ENCODE measurements around the gene MYF5. TPM values are rescaled to one million over a fixed set of nuclear protein-coding genes. Genes with fewer than 3 reads are reported as not detected.

The MYF5 gene
- total RNA-seq, 2 experiments from 2014 or later: not detected

GRCh38 chr12:80712866-80713265 lies 3.8 kb upstream of the MYF5 start:
- peaks cover 54% of the 10 kb centered on the region for H3K27me3 Mint-ChIP-seq
- no peaks in the 10 kb centered on the region for H3K36me3 Mint-ChIP-seq
- ATAC-seq (ENCODE audit: low read depth) (no peak), DNase-seq (no peak)
- H3K4me1 Mint-ChIP-seq: peaks cover 4% of the 10 kb centered on the region
- H3K4me3 Mint-ChIP-seq: no peak overlapping the region
- no peak overlapping the region for H3K27ac Mint-ChIP-seq
- POLR2A ChIA-PET: no interaction called here
- H3K9me3 Mint-ChIP-seq: no peaks in the 10 kb centered on the region

- peaks cover 52% of the 10 kb centered on the region for H3K27me3 Mint-ChIP-seq
- DNase-seq (no peak), ATAC-seq (ENCODE audit: low read depth) (no peak)
- H3K9me3 Mint-ChIP-seq: no peaks in the 10 kb centered on the region
- H3K4me3 Mint-ChIP-seq: no peak overlapping the region
- H3K27ac Mint-ChIP-seq: no peak overlapping the region
- no peaks in the 10 kb centered on the region for H3K36me3 Mint-ChIP-seq
- POLR2A ChIA-PET: no interaction called here
- H3K4me1 Mint-ChIP-seq: peaks cover 3% of the 10 kb centered on the region
These were observed 3.3 kb upstream of the MYF5 start for GRCh38 chr12:80713419-80713818.

- POLR2A ChIA-PET: no interaction called here
- Mint-ChIP-seq H3K9me3 (no peaks in the 10 kb centered on the region), H3K4me3 (no peak overlapping the region), H3K27me3 (peaks cover 46% of the 10 kb centered on the region), H3K27ac (no peak overlapping the region), H3K4me1 (no peaks in the 10 kb centered on the region), H3K36me3 (no peaks in the 10 kb centered on the region)
- DNase-seq: no peak
- ATAC-seq (ENCODE audit: low read depth): no peak
These were observed 2.7 kb upstream of the MYF5 start for GRCh38 chr12:80714055-80714454.

- ATAC-seq (ENCODE audit: low read depth): no peak
- Mint-ChIP-seq H3K4me1 (no peaks in the 10 kb centered on the region), H3K27ac (no peak overlapping the region), H3K9me3 (no peaks in the 10 kb centered on the region), H3K4me3 (no peak overlapping the region), H3K27me3 (peaks cover 38% of the 10 kb centered on the region), H3K36me3 (no peaks in the 10 kb centered on the region)
- POLR2A ChIA-PET: no interaction called here
- no peak for DNase-seq
These were observed 1.9 kb upstream of the MYF5 start for GRCh38 chr12:80714846-80715245.

GRCh38 chr12:80715713-80716249 lies 931 bp upstream of the MYF5 start:
- Mint-ChIP-seq H3K4me3 (no peak overlapping the region), H3K27me3 (peaks cover 32% of the 10 kb centered on the region)

GRCh38 chr12:80717856-80718255 lies 1.1 kb downstream of the MYF5 start:
- POLR2A ChIA-PET: no interaction called here
- no peak overlapping the region for H3K27ac Mint-ChIP-seq
- no peak for DNase-seq
- H3K4me3 Mint-ChIP-seq: no peak overlapping the region
- no peaks in the 10 kb centered on the region for H3K4me1 Mint-ChIP-seq
- H3K36me3 Mint-ChIP-seq: no peaks in the 10 kb centered on the region
- H3K27me3 Mint-ChIP-seq: peaks cover 32% of the 10 kb centered on the region
- H3K9me3 Mint-ChIP-seq: no peaks in the 10 kb centered on the region
- ATAC-seq (ENCODE audit: low read depth): no peak

More at GRCh38 chr12:80715713-80716249, 931 bp upstream of the MYF5 start:
- Mint-ChIP-seq H3K9me3 (no peaks in the 10 kb centered on the region), H3K27ac (no peak overlapping the region), H3K4me1 (no peaks in the 10 kb centered on the region), H3K36me3 (no peaks in the 10 kb centered on the region)
- ATAC-seq (ENCODE audit: low read depth) (no peak), DNase-seq (no peak)
- POLR2A ChIA-PET: no interaction called here

GRCh38 chr12:80720516-80720915 lies 3.8 kb downstream of the MYF5 start:
- Mint-ChIP-seq H3K27ac (no peak overlapping the region), H3K9me3 (no peaks in the 10 kb centered on the region), H3K4me3 (no peak overlapping the region), H3K4me1 (no peaks in the 10 kb centered on the region), H3K27me3 (peaks cover 12% of the 10 kb centered on the region), H3K36me3 (no peaks in the 10 kb centered on the region)
- no peak for ATAC-seq (ENCODE audit: low read depth)
- no peak for DNase-seq
- POLR2A ChIA-PET: no interaction called here

GRCh38 chr12:80721326-80721725 lies 4.6 kb downstream of the MYF5 start:
- Mint-ChIP-seq H3K27ac (no peak overlapping the region), H3K27me3 (peaks cover 4% of the 10 kb centered on the region), H3K4me1 (no peaks in the 10 kb centered on the region), H3K36me3 (no peaks in the 10 kb centered on the region), H3K9me3 (no peaks in the 10 kb centered on the region), H3K4me3 (no peak overlapping the region)
- POLR2A ChIA-PET: no interaction called here
- DNase-seq: no peak
- ATAC-seq (ENCODE audit: low read depth): no peak

GRCh38 chr12:80745851-80746505 lies 29.3 kb downstream of the MYF5 start:
- Mint-ChIP-seq H3K9me3 (no peaks in the 10 kb centered on the region), H3K4me1 (no peaks in the 10 kb centered on the region), H3K27ac (no peak overlapping the region), H3K36me3 (no peaks in the 10 kb centered on the region), H3K4me3 (no peak overlapping the region), H3K27me3 (no peaks in the 10 kb centered on the region)
- ATAC-seq (ENCODE audit: low read depth) (no peak), DNase-seq (no peak)
- POLR2A ChIA-PET: no interaction called here

GRCh38 chr12:80747800-80748199 lies 31.1 kb downstream of the MYF5 start:
- Mint-ChIP-seq H3K27ac (no peak overlapping the region), H3K27me3 (no peaks in the 10 kb centered on the region), H3K9me3 (no peaks in the 10 kb centered on the region), H3K36me3 (no peaks in the 10 kb centered on the region), H3K4me1 (no peaks in the 10 kb centered on the region), H3K4me3 (no peak overlapping the region)
- ATAC-seq (ENCODE audit: low read depth) (no peak), DNase-seq (no peak)
- POLR2A ChIA-PET: no interaction called here

GRCh38 chr12:80749456-80749855 lies 32.7 kb downstream of the MYF5 start:
- POLR2A ChIA-PET: no interaction called here
- H3K36me3 Mint-ChIP-seq: no peaks in the 10 kb centered on the region
- H3K27me3 Mint-ChIP-seq: no peaks in the 10 kb centered on the region
- H3K4me1 Mint-ChIP-seq: no peaks in the 10 kb centered on the region
- no peak overlapping the region for H3K27ac Mint-ChIP-seq
- no peaks in the 10 kb centered on the region for H3K9me3 Mint-ChIP-seq
- DNase-seq: no peak
- H3K4me3 Mint-ChIP-seq: no peak overlapping the region
- no peak for ATAC-seq (ENCODE audit: low read depth)

GRCh38 chr12:80752464-80752863 lies 35.8 kb downstream of the MYF5 start:
- POLR2A ChIA-PET: no interaction called here
- ATAC-seq (ENCODE audit: low read depth): no peak
- H3K27ac Mint-ChIP-seq: no peak overlapping the region

GRCh38 chr12:80754274-80754673 lies 37.6 kb downstream of the MYF5 start:
- H3K27ac Mint-ChIP-seq: no peak overlapping the region
- H3K27me3 Mint-ChIP-seq: peaks cover 2% of the 10 kb centered on the region
- POLR2A ChIA-PET: no interaction called here
- H3K4me1 Mint-ChIP-seq: no peaks in the 10 kb centered on the region
- DNase-seq (no peak), ATAC-seq (ENCODE audit: low read depth) (no peak)
- no peaks in the 10 kb centered on the region for H3K9me3 Mint-ChIP-seq
- H3K36me3 Mint-ChIP-seq: no peaks in the 10 kb centered on the region
- no peak overlapping the region for H3K4me3 Mint-ChIP-seq

More at GRCh38 chr12:80752464-80752863, 35.8 kb downstream of the MYF5 start:
- no peaks in the 10 kb centered on the region for H3K9me3 Mint-ChIP-seq
- peaks cover 2% of the 10 kb centered on the region for H3K27me3 Mint-ChIP-seq
- no peak for DNase-seq
- H3K36me3 Mint-ChIP-seq: no peaks in the 10 kb centered on the region
- no peak overlapping the region for H3K4me3 Mint-ChIP-seq
- H3K4me1 Mint-ChIP-seq: no peaks in the 10 kb centered on the region

- H3K27me3 Mint-ChIP-seq: peaks cover 2% of the 10 kb centered on the region
- H3K9me3 Mint-ChIP-seq: no peaks in the 10 kb centered on the region
- DNase-seq (no peak), ATAC-seq (ENCODE audit: low read depth) (no peak)
- no peak overlapping the region for H3K4me3 Mint-ChIP-seq
- no peaks in the 10 kb centered on the region for H3K4me1 Mint-ChIP-seq
- H3K27ac Mint-ChIP-seq: no peak overlapping the region
- H3K36me3 Mint-ChIP-seq: no peaks in the 10 kb centered on the region
- POLR2A ChIA-PET: no interaction called here
These were observed 40.2 kb downstream of the MYF5 start for GRCh38 chr12:80756875-80757274.

Measured in activated naive CD8-positive, alpha-beta T cell treated with anti-CD3 and anti-CD28 coated beads, Interleukin-2, amount 10 ng/mL, durations not matched to agents 7 days and 5 days (primary cell).